HG03135 (cell line): ENCODE data around the gene CCDC74B.
A peak's percentile ranks its signal among the peaks of the same experiment; 100 is the strongest.
"Not testable (repeated sequence)": the region's sequence is repeated elsewhere in the genome, so short reads cannot be mapped to it uniquely, and the experiment has no call there.

ENCODE experiments used
- ATAC-seq: cut with Tn5 transposase; IDR thresholded peaks from one replicate; pipeline ENCODE4 v1.9.1; 2021; ENCODE audit warnings: mild to moderate bottlenecking, moderate library complexity; ENCODE audit not compliant: unreplicated experiment

Gene CCDC74B

GRCh38 chr2:130169163-130169562 lies 24.3 kb upstream of the CCDC74B start:
- not testable (repeated sequence) for ATAC-seq

GRCh38 chr2:130166611-130167010 lies 21.7 kb upstream of the CCDC74B start:
- ATAC-seq: not testable (repeated sequence)

- ATAC-seq: no peak
Measured at GRCh38 chr2:130165293-130166016, 20.5 kb upstream of the CCDC74B start.

- ATAC-seq: no peak
Measured at GRCh38 chr2:130162968-130163367, 18.1 kb upstream of the CCDC74B start.

- ATAC-seq: not testable (repeated sequence)
Measured at GRCh38 chr2:130162486-130162885, 17.6 kb upstream of the CCDC74B start.

- ATAC-seq: not testable (repeated sequence)
Measured at GRCh38 chr2:130160838-130161705, 16.2 kb upstream of the CCDC74B start.

- ATAC-seq: no peak
Measured at GRCh38 chr2:130160131-130160530, 15.2 kb upstream of the CCDC74B start.

- not testable (repeated sequence) for ATAC-seq
Measured at GRCh38 chr2:130159376-130159775, 14.5 kb upstream of the CCDC74B start.

- ATAC-seq: no peak
Measured at GRCh38 chr2:130158631-130159030, 13.7 kb upstream of the CCDC74B start.

GRCh38 chr2:130157825-130158514 lies 13.1 kb upstream of the CCDC74B start:
- peak; percentile 87 for ATAC-seq

- peak; percentile 35 for ATAC-seq
Measured at GRCh38 chr2:130157354-130157753, 12.4 kb upstream of the CCDC74B start.

GRCh38 chr2:130156624-130157004 lies 11.7 kb upstream of the CCDC74B start:
- ATAC-seq: no peak

GRCh38 chr2:130155956-130156623 lies 11.2 kb upstream of the CCDC74B start:
- not testable (repeated sequence) for ATAC-seq

GRCh38 chr2:130154773-130155765 lies 10.2 kb upstream of the CCDC74B start:
- no peak for ATAC-seq

- ATAC-seq: not testable (repeated sequence)
Measured at GRCh38 chr2:130154423-130154770, 9.5 kb upstream of the CCDC74B start.

- not testable (repeated sequence) for ATAC-seq
Measured at GRCh38 chr2:130153721-130154422, 9.0 kb upstream of the CCDC74B start.

- ATAC-seq: no peak
Measured at GRCh38 chr2:130152816-130153595, 8.1 kb upstream of the CCDC74B start.

- not testable (repeated sequence) for ATAC-seq
Measured at GRCh38 chr2:130152136-130152815, 7.4 kb upstream of the CCDC74B start.
